Psoas muscle (tissue), 8 donors: Measurements from ENCODE around the gene SOCS7. TPM values are rescaled to one million over a fixed set of nuclear protein-coding genes. Genes with fewer than 3 reads are reported as not detected.
A peak's percentile ranks its signal among the peaks of the same experiment; 100 is the strongest.

ENCODE experiments used
- ATAC-seq, 4 donors: fragments of 200-7000 bp; cut with Tn5 transposase; one replicate each; pipeline ENCODE4 v1.9.1; 2020; ENCODE audit warnings: moderate library complexity in 3 of 4, mild to moderate bottlenecking in 2 of 4
- DNase-seq, 2 donors: peaks; one replicate each; pipeline ENCODE4 v3.0.0-alpha.2; 2020
- H3K27ac ChIP-seq: fragments of 200-600 bp; one replicate; pipeline ENCODE4 v1.8.0; 2022
- H3K27me3 ChIP-seq, 3 donors: fragments of 200-600 bp in 1 of 3; one replicate each; pipeline versions ENCODE4 v1.6.1 to v1.8.0; 2013 to 2022; ENCODE audit warnings: low read length in 2 of 3, mild to moderate bottlenecking in 2 of 3, moderate library complexity in 1 of 3; ENCODE audit not compliant: insufficient read depth in 3 of 3
- H3K36me3 ChIP-seq, 2 donors: fragments of 200-600 bp in 1 of 2; one replicate each; pipeline versions ENCODE4 v1.6.1 to v1.8.0; 2013 to 2022; ENCODE audit warnings: low read depth in 1 of 2, mild to moderate bottlenecking in 1 of 2, moderate library complexity in 1 of 2; ENCODE audit not compliant: insufficient read depth in 1 of 2
- H3K4me1 ChIP-seq: fragments of 200-600 bp; one replicate; pipeline ENCODE4 v1.8.0; 2022
- H3K4me3 ChIP-seq: fragments of 200-600 bp; one replicate; pipeline ENCODE4 v1.8.0; 2022; ENCODE audit warnings: mild to moderate bottlenecking
- H3K9me3 ChIP-seq: fragments of 200-600 bp; one replicate; pipeline ENCODE4 v1.8.0; 2022
- CTCF ChIP-seq: fragments of 200-600 bp; IDR thresholded peaks from one replicate; pipeline ENCODE4 v1.8.0; 2022; ENCODE audit warnings: antibody characterized with exemption
- WGBS, 3 donors: extraction: QIAGEN DNeasy Blood & Tissue Kit; methylation state at CpG; one replicate each; pipeline versions ENCODE4 v1.1.6 to v1.1.7; 2013; 5-methylcytosine and 5-hydroxymethylcytosine counted together
- intact Hi-C, 2 donors: fragments of 100-400 bp; cut with DNase I; formaldehyde crosslinking; loops; one replicate each; pipeline versions ENCODE4 v1.11.0 to v1.14.2; 2022
- polyA plus RNA-seq, 3 donors: library from polyadenylated mRNA; stranded (reverse); fragments of 200-250 nt; gene quantifications; one replicate each; pipeline ENCODE4 v1.2.3, GENCODE V29; 2013
- total RNA-seq, 4 donors: library from RNA; stranded (reverse); fragmentation: NEBNext Ultra II Directional in 2 of 4; extraction: Animal tissue kit (Norgen Biotek cat#: 25700) in 2 of 4; gene quantifications; one replicate each; pipeline versions ENCODE4 v1.2.1 to v1.2.4, GENCODE V29; 2021 to 2023
- donor health status: healthy with polysubstance abuse.
- donor health status: DM: no; HTN: no; CAD: no; lungs with moderate emphysema.
- donor health status: Bipolar disorder and iron deficiency.
- donor health status: healthy.
- donor health status: DM: yes; HTN: yes; CAD: no.
- donor health status: DM: no; HTN: no; CAD: no.
- donor health status: DM: no; HTN: no; CAD: no.
- donor health status: DM: yes; HTN: yes; CAD: no.

The SOCS7 gene
- total and polyA plus RNA-seq, 7 donors: 6.6 to 28.9 (median 23.9) TPM

- intact Hi-C loops: no loop called here
- no peak for DNase-seq
- Histone ChIP-seq H3K4me3 (no peak overlapping the region), H3K36me3 (no peaks in the 10 kb centered on the region), H3K4me1 (no peaks in the 10 kb centered on the region), H3K27ac (no peak overlapping the region), H3K9me3 (no peaks in the 10 kb centered on the region), H3K27me3 (no peaks in the 10 kb centered on the region)
- ATAC-seq: no peak
- no peak for TF ChIP-seq CTCF
- 91 to 97% (median 96%) methylated on average over 4 of the region's 4 CpGs for WGBS, 3 donors
Observed at GRCh38 chr17:38338535-38338934, 13.1 kb upstream of the SOCS7 start.

DNA sequence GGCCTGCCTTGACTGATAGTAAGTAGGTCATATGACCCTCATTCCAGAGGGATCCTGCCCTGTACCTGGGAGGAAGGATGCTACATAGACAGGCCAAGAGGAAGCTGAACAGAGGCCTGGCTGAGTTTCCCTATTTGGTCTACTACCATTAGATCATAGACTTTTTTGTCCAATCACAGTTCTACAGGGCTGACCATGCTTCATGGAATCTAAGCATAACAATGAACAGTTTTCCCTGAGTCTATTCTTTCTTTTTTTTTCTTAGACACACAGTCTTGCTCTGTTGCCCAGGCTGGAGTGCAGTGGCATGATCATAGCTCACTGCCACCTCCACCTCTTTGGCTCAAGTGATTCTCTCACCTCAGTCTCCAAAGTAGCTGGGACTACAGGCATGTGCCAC is 11.8 kb upstream of the SOCS7 start:
- no peak overlapping the region for H3K4me3 ChIP-seq
- DNase-seq (no peak), ATAC-seq (no peak)
- H3K36me3 ChIP-seq: no peaks in the 10 kb centered on the region
- TF ChIP-seq CTCF: no peak
- no peak overlapping the region for H3K27ac ChIP-seq
- no peaks in the 10 kb centered on the region for H3K9me3 ChIP-seq
- H3K27me3 ChIP-seq: no peaks in the 10 kb centered on the region
- H3K4me1 ChIP-seq: no peaks in the 10 kb centered on the region
- intact Hi-C loops: no loop called here

- 63 to 67% (median 67%) methylated on average over 5 of the region's 5 CpGs for WGBS, 3 donors
- Histone ChIP-seq H3K4me1 (no peaks in the 10 kb centered on the region), H3K36me3 (no peaks in the 10 kb centered on the region), H3K27me3 (no peaks in the 10 kb centered on the region), H3K9me3 (no peaks in the 10 kb centered on the region), H3K4me3 (no peak overlapping the region), H3K27ac (no peak overlapping the region)
- intact Hi-C loops: no loop called here
- DNase-seq (peak; percentile 45 to 60), ATAC-seq (peak in 1 of 4 donors; percentile 55)
- no peak for TF ChIP-seq CTCF
Observed at GRCh38 chr17:38341035-38341721, 10.5 kb upstream of the SOCS7 start.

GRCh38 chr17:38342886-38343607 is 8.6 kb upstream of the SOCS7 start:
- ATAC-seq: no peak
- Histone ChIP-seq H3K27me3 (no peaks in the 10 kb centered on the region), H3K9me3 (no peaks in the 10 kb centered on the region), H3K4me1 (no peaks in the 10 kb centered on the region), H3K27ac (no peak overlapping the region), H3K4me3 (no peak overlapping the region), H3K36me3 (no peaks in the 10 kb centered on the region)
- no peak for TF ChIP-seq CTCF
- intact Hi-C loops: no loop called here
- no peak for DNase-seq
- 86 to 90% (median 89%) methylated on average over 18 of the region's 18 CpGs for WGBS, 3 donors
